Effector CD8-positive, alpha-beta T cell (primary cell): ENCODE measurements around the gene CRABP2.

Experiments used
- DNase-seq: peaks from one replicate; lab custom pipeline; 2025; lab: John Stamatoyannopoulos, UW

CRABP2 gene

GRCh38 chr1:156655151-156655903, 50.1 kb downstream of the CRABP2 start:
- DNase-seq = no peak

DNA sequence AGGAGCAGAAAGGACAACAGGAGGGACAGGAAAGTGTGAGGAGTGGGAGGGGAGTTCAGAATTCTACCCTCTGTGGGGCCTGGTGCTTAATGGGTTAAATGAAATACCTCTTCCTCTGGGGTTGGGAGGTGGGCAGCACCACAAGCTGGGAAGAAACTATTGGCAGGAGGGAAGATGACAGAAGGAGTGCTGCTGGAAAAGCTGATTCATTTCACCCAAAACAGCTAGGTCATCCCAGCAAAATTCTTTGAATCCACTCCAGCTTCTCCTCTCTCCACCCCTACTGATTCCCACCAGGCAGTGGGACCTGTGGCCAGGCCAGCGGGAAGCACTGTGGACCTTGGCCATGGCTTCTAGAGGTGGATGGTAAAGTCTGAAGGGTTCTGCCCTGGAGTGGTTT, 50.7 kb downstream of the CRABP2 start:
- DNase-seq = no peak

- no peak for DNase-seq
These were observed 52.4 kb downstream of the CRABP2 start for GRCh38 chr1:156652992-156653355.

GRCh38 chr1:156652131-156652991, 53.0 kb downstream of the CRABP2 start:
- no peak for DNase-seq
